Measurements from ENCODE around the gene PTPN13. TPM values are rescaled to one million over a fixed set of nuclear protein-coding genes. Genes with fewer than 3 reads are reported as not detected.

Gene PTPN13
- total RNA-seq (8.9 TPM), polyA plus RNA-seq (10.0 TPM)
- long read RNA-seq, donor 1, result 0 reads
- long read RNA-seq, donor 2, result 0 reads
- long read RNA-seq, donor 3, result 0 reads
- long read RNA-seq, donor 4, result 0 reads
- long read RNA-seq, donor 5, result 0 reads
- long read RNA-seq, donor 6, partial matches to known transcripts, result 5 of 5 reads
- long read RNA-seq, donor 6, other reads (novel, unspliced or antisense), result 0 of 5 reads
- long read RNA-seq, donor 7, result 0 reads
- long read RNA-seq, donor 8, result 0 reads
- long read RNA-seq, donor 9, result 0 reads
- long read RNA-seq, donor 10, result 0 reads

GRCh38 chr4:86593688-86594558 lies at the start of gene PTPN13:
PTPN13 (plus strand) TSS chr4:86594315; CDS start chr4:86635257, 40,942 bp downstream.
- peak; percentile 56 to 88 (median 77) for DNase-seq (ENCODE audit: low read depth in 6 of 9, low spot score in 9 of 9)
- Histone ChIP-seq H3K27me3 (ENCODE audit: control insufficient read depth in 2 of 2, insufficient read depth in 1 of 2, low read length in 1 of 2) (peaks cover 0 to 19% of the 10 kb centered on the region in 2 donors), H3K4me1 (ENCODE audit: control insufficient read depth in 2 of 2, insufficient read depth in 2 of 2, low read length in 2 of 2) (peaks cover 5 to 20% of the 10 kb centered on the region in 2 donors), H3K9me3 (ENCODE audit: control insufficient read depth in 2 of 2, insufficient read depth in 1 of 2, low read length in 1 of 2) (no peaks in the 10 kb centered on the region), H3K4me3 (ENCODE audit: low read length in 2 of 2) (peak within 1 kb of the TSS; percentile 63 to 66), H3K27ac (ENCODE audit: low read depth in 1 of 2, low read length in 1 of 2) (peak within 1 kb of the TSS; percentile 46 to 65), H3K36me3 (ENCODE audit: control insufficient read depth in 2 of 2, insufficient read depth in 2 of 2, low read length in 1 of 2) (no peaks in the 10 kb centered on the region)
- WGBS, result 1% methylated on average over 60 of the region's 60 CpGs

- H3K27ac ChIP-seq (ENCODE audit: low read depth in 1 of 2, low read length in 1 of 2), result no peak overlapping the region
- WGBS, result 98% methylated on average over 22 of the region's 22 CpGs
- H3K4me1 ChIP-seq (ENCODE audit: control insufficient read depth in 2 of 2, insufficient read depth in 2 of 2, low read length in 2 of 2), result no peaks in the 10 kb centered on the region
- DNase-seq (ENCODE audit: low read depth in 6 of 9, low spot score in 9 of 9), result no peak
- H3K27me3 ChIP-seq (ENCODE audit: control insufficient read depth in 2 of 2, insufficient read depth in 1 of 2, low read length in 1 of 2), result no peaks in the 10 kb centered on the region
- no peaks in the 10 kb centered on the region for H3K36me3 ChIP-seq (ENCODE audit: control insufficient read depth in 2 of 2, insufficient read depth in 2 of 2, low read length in 1 of 2)
- H3K4me3 ChIP-seq (ENCODE audit: low read length in 2 of 2), result no peak overlapping the region
- peaks cover 0 to 14% of the 10 kb centered on the region in 2 donors for H3K9me3 ChIP-seq (ENCODE audit: control insufficient read depth in 2 of 2, insufficient read depth in 1 of 2, low read length in 1 of 2)
These were observed 47.0 kb upstream of the PTPN13 start for GRCh38 chr4:86547140-86547539.

GRCh38 chr4:86549163-86549788 lies 44.8 kb upstream of the PTPN13 start:
- H3K27me3 ChIP-seq (ENCODE audit: control insufficient read depth in 2 of 2, insufficient read depth in 1 of 2, low read length in 1 of 2), result no peaks in the 10 kb centered on the region
- no peaks in the 10 kb centered on the region for H3K36me3 ChIP-seq (ENCODE audit: control insufficient read depth in 2 of 2, insufficient read depth in 2 of 2, low read length in 1 of 2)
- H3K27ac ChIP-seq (ENCODE audit: low read depth in 1 of 2, low read length in 1 of 2), result no peak overlapping the region
- no peak for DNase-seq (ENCODE audit: low read depth in 6 of 9, low spot score in 9 of 9)
- no peaks in the 10 kb centered on the region for H3K4me1 ChIP-seq (ENCODE audit: control insufficient read depth in 2 of 2, insufficient read depth in 2 of 2, low read length in 2 of 2)
- WGBS, result 94% methylated on average over 4 of the region's 4 CpGs
- H3K9me3 ChIP-seq (ENCODE audit: control insufficient read depth in 2 of 2, insufficient read depth in 1 of 2, low read length in 1 of 2), result peaks cover 0 to 14% of the 10 kb centered on the region in 2 donors
- H3K4me3 ChIP-seq (ENCODE audit: low read length in 2 of 2), result no peak overlapping the region

GRCh38 chr4:86551387-86551786 lies 42.7 kb upstream of the PTPN13 start:
- no peak for DNase-seq (ENCODE audit: low read depth in 6 of 9, low spot score in 9 of 9)
- peaks cover 0 to 11% of the 10 kb centered on the region in 2 donors for H3K9me3 ChIP-seq (ENCODE audit: control insufficient read depth in 2 of 2, insufficient read depth in 1 of 2, low read length in 1 of 2)
- H3K4me1 ChIP-seq (ENCODE audit: control insufficient read depth in 2 of 2, insufficient read depth in 2 of 2, low read length in 2 of 2), result no peaks in the 10 kb centered on the region
- no peaks in the 10 kb centered on the region for H3K36me3 ChIP-seq (ENCODE audit: control insufficient read depth in 2 of 2, insufficient read depth in 2 of 2, low read length in 1 of 2)
- 98% methylated on average over 2 of the region's 2 CpGs for WGBS
- no peak overlapping the region for H3K4me3 ChIP-seq (ENCODE audit: low read length in 2 of 2)
- no peak overlapping the region for H3K27ac ChIP-seq (ENCODE audit: low read depth in 1 of 2, low read length in 1 of 2)
- H3K27me3 ChIP-seq (ENCODE audit: control insufficient read depth in 2 of 2, insufficient read depth in 1 of 2, low read length in 1 of 2), result no peaks in the 10 kb centered on the region

- no peaks in the 10 kb centered on the region for H3K4me1 ChIP-seq (ENCODE audit: control insufficient read depth in 2 of 2, insufficient read depth in 2 of 2, low read length in 2 of 2)
- no peak overlapping the region for H3K27ac ChIP-seq (ENCODE audit: low read depth in 1 of 2, low read length in 1 of 2)
- no peaks in the 10 kb centered on the region for H3K36me3 ChIP-seq (ENCODE audit: control insufficient read depth in 2 of 2, insufficient read depth in 2 of 2, low read length in 1 of 2)
- no peak overlapping the region for H3K4me3 ChIP-seq (ENCODE audit: low read length in 2 of 2)
- no peak for DNase-seq (ENCODE audit: low read depth in 6 of 9, low spot score in 9 of 9)
- H3K27me3 ChIP-seq (ENCODE audit: control insufficient read depth in 2 of 2, insufficient read depth in 1 of 2, low read length in 1 of 2), result no peaks in the 10 kb centered on the region
- no peaks in the 10 kb centered on the region for H3K9me3 ChIP-seq (ENCODE audit: control insufficient read depth in 2 of 2, insufficient read depth in 1 of 2, low read length in 1 of 2)
These were observed 39.5 kb upstream of the PTPN13 start for GRCh38 chr4:86554646-86555045.

- H3K4me1 ChIP-seq (ENCODE audit: control insufficient read depth in 2 of 2, insufficient read depth in 2 of 2, low read length in 2 of 2), result no peaks in the 10 kb centered on the region
- H3K27ac ChIP-seq (ENCODE audit: low read depth in 1 of 2, low read length in 1 of 2), result no peak overlapping the region
- no peak for DNase-seq (ENCODE audit: low read depth in 6 of 9, low spot score in 9 of 9)
- H3K9me3 ChIP-seq (ENCODE audit: control insufficient read depth in 2 of 2, insufficient read depth in 1 of 2, low read length in 1 of 2), result no peaks in the 10 kb centered on the region
- H3K4me3 ChIP-seq (ENCODE audit: low read length in 2 of 2), result no peak overlapping the region
- no peaks in the 10 kb centered on the region for H3K27me3 ChIP-seq (ENCODE audit: control insufficient read depth in 2 of 2, insufficient read depth in 1 of 2, low read length in 1 of 2)
- H3K36me3 ChIP-seq (ENCODE audit: control insufficient read depth in 2 of 2, insufficient read depth in 2 of 2, low read length in 1 of 2), result no peaks in the 10 kb centered on the region
These were observed 37.2 kb upstream of the PTPN13 start for GRCh38 chr4:86556791-86557415.

GRCh38 chr4:86557526-86557925 lies 36.6 kb upstream of the PTPN13 start:
- Histone ChIP-seq H3K36me3 (ENCODE audit: control insufficient read depth in 2 of 2, insufficient read depth in 2 of 2, low read length in 1 of 2) (no peaks in the 10 kb centered on the region), H3K27me3 (ENCODE audit: control insufficient read depth in 2 of 2, insufficient read depth in 1 of 2, low read length in 1 of 2) (no peaks in the 10 kb centered on the region), H3K4me3 (ENCODE audit: low read length in 2 of 2) (no peak overlapping the region), H3K9me3 (ENCODE audit: control insufficient read depth in 2 of 2, insufficient read depth in 1 of 2, low read length in 1 of 2) (no peaks in the 10 kb centered on the region), H3K4me1 (ENCODE audit: control insufficient read depth in 2 of 2, insufficient read depth in 2 of 2, low read length in 2 of 2) (no peaks in the 10 kb centered on the region), H3K27ac (ENCODE audit: low read depth in 1 of 2, low read length in 1 of 2) (no peak overlapping the region)
- DNase-seq (ENCODE audit: low read depth in 6 of 9, low spot score in 9 of 9), result no peak
- WGBS, result 91% methylated on average over 1 of the region's 1 CpG

- Histone ChIP-seq H3K4me3 (ENCODE audit: low read length in 2 of 2) (no peak overlapping the region), H3K27ac (ENCODE audit: low read depth in 1 of 2, low read length in 1 of 2) (no peak overlapping the region), H3K9me3 (ENCODE audit: control insufficient read depth in 2 of 2, insufficient read depth in 1 of 2, low read length in 1 of 2) (no peaks in the 10 kb centered on the region), H3K36me3 (ENCODE audit: control insufficient read depth in 2 of 2, insufficient read depth in 2 of 2, low read length in 1 of 2) (no peaks in the 10 kb centered on the region), H3K4me1 (ENCODE audit: control insufficient read depth in 2 of 2, insufficient read depth in 2 of 2, low read length in 2 of 2) (no peaks in the 10 kb centered on the region), H3K27me3 (ENCODE audit: control insufficient read depth in 2 of 2, insufficient read depth in 1 of 2, low read length in 1 of 2) (no peaks in the 10 kb centered on the region)
- 97% methylated on average over 5 of the region's 5 CpGs for WGBS
- no peak for DNase-seq (ENCODE audit: low read depth in 6 of 9, low spot score in 9 of 9)
These were observed 35.9 kb upstream of the PTPN13 start for GRCh38 chr4:86558258-86558657.

- 94% methylated on average over 1 of the region's 1 CpG for WGBS
- H3K4me1 ChIP-seq (ENCODE audit: control insufficient read depth in 2 of 2, insufficient read depth in 2 of 2, low read length in 2 of 2), result no peaks in the 10 kb centered on the region
- H3K9me3 ChIP-seq (ENCODE audit: control insufficient read depth in 2 of 2, insufficient read depth in 1 of 2, low read length in 1 of 2), result no peaks in the 10 kb centered on the region
- no peak for DNase-seq (ENCODE audit: low read depth in 6 of 9, low spot score in 9 of 9)
- no peaks in the 10 kb centered on the region for H3K27me3 ChIP-seq (ENCODE audit: control insufficient read depth in 2 of 2, insufficient read depth in 1 of 2, low read length in 1 of 2)
- H3K36me3 ChIP-seq (ENCODE audit: control insufficient read depth in 2 of 2, insufficient read depth in 2 of 2, low read length in 1 of 2), result no peaks in the 10 kb centered on the region
- no peak overlapping the region for H3K27ac ChIP-seq (ENCODE audit: low read depth in 1 of 2, low read length in 1 of 2)
- H3K4me3 ChIP-seq (ENCODE audit: low read length in 2 of 2), result no peak overlapping the region
These were observed 35.3 kb upstream of the PTPN13 start for GRCh38 chr4:86558797-86559196.

Measured in thymus (tissue), 14 donors.